ENCODE measurements around the gene PSMB7. TPM values are rescaled to one million over a fixed set of nuclear protein-coding genes. Genes with fewer than 3 reads are reported as not detected.

PSMB7 gene
- total RNA-seq, 3 donors from 2014 or later, result 157 to 206 (median 162) TPM

GRCh38 chr9:124334568-124335319 lies 80.5 kb downstream of the PSMB7 start:
- Histone ChIP-seq H3K4me3 (no peak overlapping the region), H3K36me3 (no peaks in the 10 kb centered on the region), H3K27me3 (no peaks in the 10 kb centered on the region), H3K27ac (no peak overlapping the region), H3K4me1 (no peaks in the 10 kb centered on the region), H3K9me3 (peaks cover 5 to 11% of the 10 kb centered on the region in 2 donors)
- DNase-seq (ENCODE audit: low spot score in 2 of 2), result no peak
- intact Hi-C loops (cut with DNase I; ENCODE audit: low total_unique reads), result no loop called here
- TF ChIP-seq POLR2AphosphoS5 (IDR thresholded peaks at IDR 0.05) (no peak), CTCF (IDR thresholded peaks at IDR 0.05) (no peak), POLR2A (IDR thresholded peaks at IDR 0.05) (no peak)

- H3K27ac ChIP-seq, result no peak overlapping the region
- intact Hi-C loops (cut with DNase I; ENCODE audit: low total_unique reads), result no loop called here
- peaks cover 4% of the 10 kb centered on the region for H3K36me3 ChIP-seq
- no peak for TF ChIP-seq CTCF (IDR thresholded peaks at IDR 0.05)
- TF ChIP-seq POLR2AphosphoS5 (IDR thresholded peaks at IDR 0.05), result no peak
- no peak for TF ChIP-seq POLR2A (IDR thresholded peaks at IDR 0.05)
- no peak overlapping the region for H3K4me3 ChIP-seq
- H3K9me3 ChIP-seq, result peaks cover 5 to 11% of the 10 kb centered on the region in 2 donors
- DNase-seq (ENCODE audit: low spot score in 2 of 2), result no peak
- H3K27me3 ChIP-seq, result no peaks in the 10 kb centered on the region
- no peaks in the 10 kb centered on the region for H3K4me1 ChIP-seq
Observed at GRCh38 chr9:124333203-124333579, 82.1 kb downstream of the PSMB7 start.

- peaks cover 4 to 11% of the 10 kb centered on the region in 2 donors for H3K9me3 ChIP-seq
- no peak overlapping the region for H3K27ac ChIP-seq
- H3K27me3 ChIP-seq, result no peaks in the 10 kb centered on the region
- intact Hi-C loops (cut with DNase I; ENCODE audit: low total_unique reads), result no loop called here
- TF ChIP-seq POLR2AphosphoS5 (IDR thresholded peaks at IDR 0.05), result no peak
- no peak for TF ChIP-seq POLR2A (IDR thresholded peaks at IDR 0.05)
- TF ChIP-seq CTCF (IDR thresholded peaks at IDR 0.05), result no peak
- H3K4me1 ChIP-seq, result no peaks in the 10 kb centered on the region
- no peak overlapping the region for H3K4me3 ChIP-seq
- peaks cover 4% of the 10 kb centered on the region for H3K36me3 ChIP-seq
- DNase-seq (ENCODE audit: low spot score in 2 of 2), result no peak
Observed at GRCh38 chr9:124332361-124333202, 82.7 kb downstream of the PSMB7 start.

GRCh38 chr9:124331580-124331979 lies 83.7 kb downstream of the PSMB7 start:
- Histone ChIP-seq H3K36me3 (peaks cover 4% of the 10 kb centered on the region), H3K27me3 (no peaks in the 10 kb centered on the region)

More at GRCh38 chr9:124331580-124331979, 83.7 kb downstream of the PSMB7 start:
- Histone ChIP-seq H3K4me1 (no peaks in the 10 kb centered on the region), H3K4me3 (no peak overlapping the region), H3K27ac (no peak overlapping the region), H3K9me3 (peaks cover 0 to 2% of the 10 kb centered on the region in 2 donors)
- intact Hi-C loops (cut with DNase I; ENCODE audit: low total_unique reads), result no loop called here
- no peak for DNase-seq (ENCODE audit: low spot score in 2 of 2)
- no peak for TF ChIP-seq POLR2AphosphoS5 (IDR thresholded peaks at IDR 0.05)
- TF ChIP-seq CTCF (IDR thresholded peaks at IDR 0.05), result no peak
- TF ChIP-seq POLR2A (IDR thresholded peaks at IDR 0.05), result no peak
